ENCODE data around the gene CBX8. TPM values are rescaled to one million over a fixed set of nuclear protein-coding genes. Genes with fewer than 3 reads are reported as not detected.

Gene CBX8
- total RNA-seq, 2 experiments from 2014 or later: 8.6 to 9.4 TPM

Other genes starting within 250 kb of the CBX8 start
- not detected for gene RBFOX3, start 186.0 kb downstream of the CBX8 start, total RNA-seq
- gene ENPP7, start 66.1 kb downstream of the CBX8 start, total RNA-seq: under 1 TPM in 1 of 2 experiments, not detected in 1; 0.13 TPM
- gene CBX2, start 18.9 kb downstream of the CBX8 start, total RNA-seq: 10 to 100 TPM; 16.2 to 16.5 TPM
- gene CBX4, start 42.4 kb upstream of the CBX8 start, total RNA-seq: 10 to 100 TPM; 50.3 to 57.2 TPM
- 1 to 10 TPM; 1.3 to 2.1 TPM for gene TBC1D16, start 238.8 kb upstream of the CBX8 start, total RNA-seq
- gene CCDC40, start 239.6 kb upstream of the CBX8 start, total RNA-seq: not detected